Measurements from ENCODE around the gene KLHDC10. TPM values are rescaled to one million over a fixed set of nuclear protein-coding genes. Genes with fewer than 3 reads are reported as not detected.

The KLHDC10 gene
- total RNA-seq, 1 donor from 2014 or later: 35.3 TPM

GRCh38 chr7:130065500-130066152, 4.7 kb upstream of the KLHDC10 start:
- Mint-ChIP-seq H3K4me1 (ENCODE audit: unreplicated experiment) (peaks cover 14% of the 10 kb centered on the region), H3K27me3 (ENCODE audit: unreplicated experiment) (no peaks in the 10 kb centered on the region), H3K27ac (ENCODE audit: unreplicated experiment) (no peak overlapping the region), H3K4me3 (ENCODE audit: unreplicated experiment) (no peak overlapping the region), H3K9me3 (ENCODE audit: unreplicated experiment) (no peaks in the 10 kb centered on the region), H3K36me3 (ENCODE audit: unreplicated experiment) (no peaks in the 10 kb centered on the region)
- DNase-seq (ENCODE audit: extremely low spot score, unreplicated experiment): peak; percentile 21
- TF ChIP-seq CTCF (IDR thresholded peaks at IDR 0.05): no peak

- no peak for TF ChIP-seq CTCF (IDR thresholded peaks at IDR 0.05)
Observed at GRCh38 chr7:130069179-130069977, 956 bp upstream of the KLHDC10 start.

GRCh38 chr7:130070861-130071622, 708 bp downstream of the KLHDC10 start:
- peak overlapping the region; percentile 87 for H3K27ac Mint-ChIP-seq (ENCODE audit: unreplicated experiment)
- H3K27me3 Mint-ChIP-seq (ENCODE audit: unreplicated experiment): no peaks in the 10 kb centered on the region
- no peak for TF ChIP-seq CTCF (IDR thresholded peaks at IDR 0.05)
- H3K4me3 Mint-ChIP-seq (ENCODE audit: unreplicated experiment): peak overlapping the region; percentile 87
- no peaks in the 10 kb centered on the region for H3K36me3 Mint-ChIP-seq (ENCODE audit: unreplicated experiment)
- H3K9me3 Mint-ChIP-seq (ENCODE audit: unreplicated experiment): no peaks in the 10 kb centered on the region
- DNase-seq (ENCODE audit: extremely low spot score, unreplicated experiment): peak; percentile 23
- H3K4me1 Mint-ChIP-seq (ENCODE audit: unreplicated experiment): peaks cover 44% of the 10 kb centered on the region

More at GRCh38 chr7:130069179-130069977, 956 bp upstream of the KLHDC10 start:
- H3K9me3 Mint-ChIP-seq (ENCODE audit: unreplicated experiment): no peaks in the 10 kb centered on the region
- H3K4me3 Mint-ChIP-seq (ENCODE audit: unreplicated experiment): peak overlapping the region; percentile 87
- H3K27me3 Mint-ChIP-seq (ENCODE audit: unreplicated experiment): no peaks in the 10 kb centered on the region
- peak overlapping the region; percentile 92 for H3K27ac Mint-ChIP-seq (ENCODE audit: unreplicated experiment)
- H3K4me1 Mint-ChIP-seq (ENCODE audit: unreplicated experiment): peaks cover 40% of the 10 kb centered on the region
- DNase-seq (ENCODE audit: extremely low spot score, unreplicated experiment): no peak
- no peaks in the 10 kb centered on the region for H3K36me3 Mint-ChIP-seq (ENCODE audit: unreplicated experiment)

GRCh38 chr7:130071701-130072622, 1.6 kb downstream of the KLHDC10 start:
- Mint-ChIP-seq H3K27ac (ENCODE audit: unreplicated experiment) (no peak overlapping the region), H3K9me3 (ENCODE audit: unreplicated experiment) (no peaks in the 10 kb centered on the region), H3K4me3 (ENCODE audit: unreplicated experiment) (peak overlapping the region; percentile 87), H3K27me3 (ENCODE audit: unreplicated experiment) (no peaks in the 10 kb centered on the region), H3K36me3 (ENCODE audit: unreplicated experiment) (no peaks in the 10 kb centered on the region), H3K4me1 (ENCODE audit: unreplicated experiment) (peaks cover 45% of the 10 kb centered on the region)
- DNase-seq (ENCODE audit: extremely low spot score, unreplicated experiment): no peak
- peak; percentile 94 for TF ChIP-seq CTCF (IDR thresholded peaks at IDR 0.05)
